Neural cell (in vitro differentiated cells): ENCODE data around the gene MIS18BP1. TPM values are rescaled to one million over a fixed set of nuclear protein-coding genes. Genes with fewer than 3 reads are reported as not detected.

Source experiments
- H2AFZ ChIP-seq: fragments of 200-600, 300-800 bp; sonication (generic), shearing (Covaris generic); 2 replicates; pipeline ENCODE4 v1.6.0; 2014; ENCODE audit warnings: low read depth, mild to moderate bottlenecking, antibody characterized with exemption, low read length, moderate library complexity
- H3F3A ChIP-seq: fragments of 200-600 bp; shearing (Covaris generic); 2 replicates; pipeline ENCODE4 v1.6.1; 2016; ENCODE audit warnings: mild to moderate bottlenecking, moderate library complexity, mixed read lengths, antibody characterized with exemption, low read length; ENCODE audit not compliant: insufficient read depth, poor library complexity, severe bottlenecking
- H3K27ac ChIP-seq: fragments of 200-600, 300-800 bp; sonication (generic), shearing (Covaris generic); 2 replicates; pipeline ENCODE4 v1.5.1; 2014; ENCODE audit warnings: mild to moderate bottlenecking, low read length, moderate library complexity
- H3K27me3 ChIP-seq: fragments of 300-800, 200-600 bp; sonication (generic), shearing (Covaris generic); 2 replicates; pipeline ENCODE4 v1.6.0; 2014; ENCODE audit warnings: mild to moderate bottlenecking, low read depth, low read length, moderate library complexity; ENCODE audit not compliant: insufficient read depth
- H3K36me3 ChIP-seq: fragments of 300-800, 200-600 bp; sonication (generic), shearing (Covaris generic); 2 replicates; pipeline ENCODE4 v1.5.1; 2014; ENCODE audit warnings: mild to moderate bottlenecking, antibody characterized with exemption, low read length, moderate library complexity; ENCODE audit not compliant: insufficient read depth
- H3K4me2 ChIP-seq: fragments of 300-800, 200-600 bp; sonication (generic), shearing (Covaris generic); 2 replicates; pipeline ENCODE4 v1.6.0; 2014; ENCODE audit warnings: mild to moderate bottlenecking, low read length
- H3K4me3 ChIP-seq: fragments of 300-800, 200-600 bp; sonication (generic), shearing (Covaris generic); 2 replicates; pipeline ENCODE4 v1.5.1; 2014; ENCODE audit warnings: mild to moderate bottlenecking, low read length, moderate library complexity
- H3K79me2 ChIP-seq: fragments of 200-600 bp; shearing (Covaris generic); replicated peaks from 2 replicates; pipeline ENCODE4 v1.6.0; 2014; ENCODE audit warnings: mild to moderate bottlenecking, low read length, moderate library complexity; ENCODE audit not compliant: insufficient read depth
- H3K9ac ChIP-seq: fragments of 300-800, 200-600 bp; sonication (generic), shearing (Covaris generic); 2 replicates; pipeline ENCODE4 v1.6.1; 2016; ENCODE audit warnings: mild to moderate bottlenecking, low read length, mixed read lengths
- H3K9me2 ChIP-seq: fragments of 200-600 bp; shearing (Covaris generic); 2 replicates; pipeline ENCODE4 v1.6.1; 2016; ENCODE audit warnings: mild to moderate bottlenecking, low read length, mixed read lengths; ENCODE audit not compliant: insufficient read depth
- H3K9me3 ChIP-seq: fragments of 200-600, 300-800 bp; sonication (generic), shearing (Covaris generic); 2 replicates; pipeline ENCODE4 v1.6.1; 2016; ENCODE audit warnings: mild to moderate bottlenecking, mixed run types, low read length, moderate library complexity, mixed read lengths
- H4K20me1 ChIP-seq: fragments of 200-600 bp; shearing (Covaris generic); 2 replicates; pipeline ENCODE4 v1.6.1; 2016; ENCODE audit warnings: mild to moderate bottlenecking, mixed run types; ENCODE audit not compliant: insufficient read depth
- EP300 ChIP-seq: fragments of 450-650 bp; conservative IDR thresholded peaks from 2 replicates; pipeline ENCODE4 v1.6.1; 2014; ENCODE audit warnings: antibody characterized with exemption, mild to moderate bottlenecking, moderate library complexity; ENCODE audit not compliant: poor library complexity, severe bottlenecking
- EZH2 ChIP-seq: fragments of 200-600, 300-800 bp; shearing (Covaris generic), sonication (generic); IDR thresholded peaks from 2 replicates; pipeline ENCODE4 v1.6.1; 2014; ENCODE audit warnings: antibody characterized with exemption, low read length, borderline replicate concordance, mild to moderate bottlenecking; ENCODE audit not compliant: insufficient read depth, poor library complexity, severe bottlenecking
- MXI1 ChIP-seq: fragments of 450-650 bp; conservative IDR thresholded peaks from 2 replicates; pipeline ENCODE4 v1.6.1; 2014; ENCODE audit warnings: antibody characterized with exemption, mild to moderate bottlenecking; ENCODE audit not compliant: poor library complexity, severe bottlenecking
- POLR2AphosphoS5 ChIP-seq: IDR thresholded peaks from 2 replicates; pipeline ENCODE4 v1.6.1; 2012
- RAD21 ChIP-seq: fragments of 450-650 bp; conservative IDR thresholded peaks from 2 replicates; pipeline ENCODE4 v1.6.1; 2014; ENCODE audit warnings: antibody characterized with exemption, mild to moderate bottlenecking, moderate library complexity
- REST ChIP-seq: IDR thresholded peaks from 2 replicates; pipeline ENCODE4 v1.6.1; 2012; ENCODE audit warnings: borderline replicate concordance
- SMC3 ChIP-seq: fragments of 450-650 bp; conservative IDR thresholded peaks from 2 replicates; pipeline ENCODE4 v1.6.1; 2014; ENCODE audit warnings: antibody characterized with exemption, mild to moderate bottlenecking, moderate library complexity; ENCODE audit not compliant: poor library complexity
- TAF1 ChIP-seq: IDR thresholded peaks from 2 replicates; pipeline ENCODE4 v1.6.1; 2012; ENCODE audit warnings: low read depth
- polyA plus RNA-seq: library from polyadenylated mRNA; depleted of rRNA; stranded (reverse); fragments of >200 nt; gene quantifications from 2 replicates; pipeline ENCODE4 v1.2.3, GENCODE V29; 2014
- TF ChIP-seq, protein P1 (sequence below): fragments of 450-650 bp; IDR thresholded peaks from 2 replicates; pipeline ENCODE4 v1.5.1; 2014; ENCODE audit warnings: antibody characterized with exemption, mild to moderate bottlenecking, moderate library complexity; ENCODE audit not compliant: poor library complexity, severe bottlenecking

Gene MIS18BP1
- polyA plus RNA-seq, 1 donor from 2014 or later, result 1.2 TPM

GRCh38 chr14:45246151-45246550, 6.9 kb downstream of the MIS18BP1 start:
- no peak overlapping the region for H3K4me2 ChIP-seq
- H2AFZ ChIP-seq, result no peak overlapping the region
- H3K79me2 ChIP-seq, result peaks cover 37% of the 10 kb centered on the region
- H3K27ac ChIP-seq, result no peak overlapping the region
- H4K20me1 ChIP-seq, result no peaks in the 10 kb centered on the region
- no peaks in the 10 kb centered on the region for H3K9me3 ChIP-seq
- no peaks in the 10 kb centered on the region for H3K36me3 ChIP-seq
- H3K9ac ChIP-seq, result no peak overlapping the region
- no peaks in the 10 kb centered on the region for H3K9me2 ChIP-seq
- H3K4me3 ChIP-seq, result no peak overlapping the region
- no peak for TF ChIP-seq RAD21
- TF ChIP-seq TAF1, result no peak
- no peak for TF ChIP-seq EZH2
- TF ChIP-seq, protein P1, sequence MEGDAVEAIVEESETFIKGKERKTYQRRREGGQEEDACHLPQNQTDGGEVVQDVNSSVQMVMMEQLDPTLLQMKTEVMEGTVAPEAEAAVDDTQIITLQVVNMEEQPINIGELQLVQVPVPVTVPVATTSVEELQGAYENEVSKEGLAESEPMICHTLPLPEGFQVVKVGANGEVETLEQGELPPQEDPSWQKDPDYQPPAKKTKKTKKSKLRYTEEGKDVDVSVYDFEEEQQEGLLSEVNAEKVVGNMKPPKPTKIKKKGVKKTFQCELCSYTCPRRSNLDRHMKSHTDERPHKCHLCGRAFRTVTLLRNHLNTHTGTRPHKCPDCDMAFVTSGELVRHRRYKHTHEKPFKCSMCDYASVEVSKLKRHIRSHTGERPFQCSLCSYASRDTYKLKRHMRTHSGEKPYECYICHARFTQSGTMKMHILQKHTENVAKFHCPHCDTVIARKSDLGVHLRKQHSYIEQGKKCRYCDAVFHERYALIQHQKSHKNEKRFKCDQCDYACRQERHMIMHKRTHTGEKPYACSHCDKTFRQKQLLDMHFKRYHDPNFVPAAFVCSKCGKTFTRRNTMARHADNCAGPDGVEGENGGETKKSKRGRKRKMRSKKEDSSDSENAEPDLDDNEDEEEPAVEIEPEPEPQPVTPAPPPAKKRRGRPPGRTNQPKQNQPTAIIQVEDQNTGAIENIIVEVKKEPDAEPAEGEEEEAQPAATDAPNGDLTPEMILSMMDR, result no peak
- no peak for TF ChIP-seq EP300
- TF ChIP-seq MXI1, result no peak
- no peak for TF ChIP-seq REST
- TF ChIP-seq POLR2AphosphoS5, result no peak
- no peak for TF ChIP-seq SMC3
- no peaks in the 10 kb centered on the region for H3K27me3 ChIP-seq
- H3F3A ChIP-seq, result no peaks in the 10 kb centered on the region

DNA sequence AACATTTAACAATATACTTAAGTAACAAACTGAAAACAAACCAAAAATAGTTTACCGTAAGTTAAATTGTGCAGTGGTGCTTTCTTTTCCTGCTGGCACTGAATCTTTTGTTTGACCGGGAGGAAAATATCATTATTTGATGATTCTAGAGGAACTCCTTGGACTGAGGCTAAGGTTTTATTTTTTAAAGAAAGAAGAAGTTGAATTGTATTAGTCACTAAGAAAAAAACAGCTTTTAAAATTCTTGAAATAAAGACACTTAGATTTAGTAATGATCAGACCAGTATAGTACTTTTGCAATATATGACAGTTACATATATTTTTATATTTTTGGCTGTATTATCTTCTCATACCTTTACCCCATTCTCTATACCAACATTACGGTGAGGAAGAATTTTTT, 10.3 kb downstream of the MIS18BP1 start:
- Histone ChIP-seq H3K79me2 (peaks cover 8% of the 10 kb centered on the region), H3K4me2 (no peak overlapping the region), H3K4me3 (no peak overlapping the region), H3K9ac (no peak overlapping the region), H3K9me2 (no peaks in the 10 kb centered on the region), H3K27ac (no peak overlapping the region), H3K27me3 (no peaks in the 10 kb centered on the region), H3K9me3 (no peaks in the 10 kb centered on the region), H3F3A (no peaks in the 10 kb centered on the region), H2AFZ (no peak overlapping the region), H4K20me1 (no peaks in the 10 kb centered on the region), H3K36me3 (no peaks in the 10 kb centered on the region)
- TF ChIP-seq TAF1, result no peak
- TF ChIP-seq, protein P1, result no peak
- TF ChIP-seq POLR2AphosphoS5, result no peak
- no peak for TF ChIP-seq MXI1
- TF ChIP-seq SMC3, result no peak
- no peak for TF ChIP-seq REST
- no peak for TF ChIP-seq EZH2
- TF ChIP-seq RAD21, result no peak
- TF ChIP-seq EP300, result no peak
